ENCODE results near the gene MORN5. TPM values are rescaled to one million over a fixed set of nuclear protein-coding genes. Genes with fewer than 3 reads are reported as not detected.

The MORN5 gene
- total RNA-seq (2014; rRNA removed; shearing (Covaris generic)) (not detected in 2 replicates), polyA plus RNA-seq (2016; fragmentation: Nextera tagmentation; extraction: Ambion mirVana) (not detected in 2 replicates)

DNA sequence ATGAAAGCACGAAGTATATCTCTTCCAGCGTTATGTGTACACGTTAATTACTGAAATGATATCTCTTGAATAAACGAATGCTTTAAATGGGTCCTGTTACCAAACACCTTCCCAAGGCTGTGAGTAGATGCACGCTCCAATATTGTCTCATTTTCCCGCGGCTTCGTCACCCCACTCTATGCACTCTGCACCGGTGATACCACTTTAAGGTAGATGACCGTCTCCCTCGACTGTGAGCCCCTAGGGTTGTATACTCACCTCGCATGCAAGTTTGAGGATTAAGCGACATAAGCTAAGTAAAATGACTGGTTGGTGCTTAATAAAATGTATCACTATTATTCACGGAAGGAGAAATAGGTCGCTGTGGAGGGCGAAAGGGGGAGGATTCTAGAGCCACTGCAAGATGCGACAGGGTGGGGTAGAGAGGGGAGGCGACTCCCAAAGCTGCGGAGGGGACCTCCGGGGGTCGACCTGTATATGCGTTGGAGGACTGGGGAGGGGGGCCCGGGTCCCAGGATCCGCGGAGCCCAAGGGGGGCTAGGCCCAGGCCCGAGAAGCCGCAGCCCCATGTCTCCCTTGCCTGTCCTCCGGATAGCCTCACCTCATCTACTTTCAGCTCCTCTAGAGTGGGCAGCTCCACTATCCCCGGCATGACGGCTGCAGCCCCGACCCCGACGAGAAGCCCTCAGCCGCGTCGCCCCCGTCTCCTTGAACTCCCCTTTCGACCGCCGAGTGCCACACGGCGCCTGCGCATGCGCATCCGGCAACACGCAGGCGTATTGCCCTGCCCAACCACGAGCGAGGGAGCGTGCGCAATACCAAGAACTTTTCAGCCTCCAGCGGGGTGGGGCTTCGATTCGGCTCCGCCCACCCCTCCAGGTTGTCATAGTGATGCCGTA is at the start of gene MORN5, which contains the start of gene NDUFA8:
MORN5 (plus strand) TSS at position 883 of the 899 bp plus-strand sequence. CDS start 65 bp downstream, outside the sequence.
NDUFA8 (minus strand) TSS at position 754 of the 899 bp plus-strand sequence; CDS start at position 652, 102 bp downstream.
- Histone ChIP-seq H3K4me2 (ENCODE audit: unreplicated experiment) (peak within 1 kb of the TSS; percentile 83), H3F3A (ENCODE audit: insufficient read depth) (no peaks in the 10 kb centered on the region), H3K9me2 (ENCODE audit: insufficient read depth) (no peaks in the 10 kb centered on the region), H3K27ac (peak within 1 kb of the TSS; percentile 22), H2AFZ (peak within 1 kb of the TSS; percentile 93), H3K9me3 (ENCODE audit: low read depth) (peaks cover 4% of the 10 kb centered on the region), H3K79me2 (ENCODE audit: insufficient read depth) (peaks cover 53% of the 10 kb centered on the region), H3K4me3 (peak within 1 kb of the TSS; percentile 98), H3K9ac (peak within 1 kb of the TSS; percentile 94), H4K20me1 (ENCODE audit: insufficient read depth) (no peaks in the 10 kb centered on the region), H3K27me3 (replicated peaks; ENCODE audit: insufficient read depth) (0 out of 2 replicates have a peak, but pooled peaks cover under 1% of the 10 kb centered on the region), H3K36me3 (ENCODE audit: low read depth) (no peaks in the 10 kb centered on the region), H3K4me1 (ENCODE audit: insufficient read depth) (peaks cover 3% of the 10 kb centered on the region; the same call in 1 of the 2 replicates)
- peak; percentile 99 for DNase-seq
- TF ChIP-seq EZH2phosphoT487 (IDR thresholded peaks at IDR 0.05; ENCODE audit: insufficient read depth, low read depth): no peak
- no peak for TF ChIP-seq EZH2 (IDR thresholded peaks at IDR 0.05; ENCODE audit: insufficient read depth, poor library complexity, severe bottlenecking)
- in situ Hi-C loops (cut with MboI): no loop called here
- WGBS, 2 experiments (ENCODE audit: low coverage in 1 of 2, low lambda C conversion rate in 2 of 2, missing lambda C conversion rate in 2 of 2): 1 to 2% methylated on average over 51 to 56 of the region's 56 CpGs

DNA sequence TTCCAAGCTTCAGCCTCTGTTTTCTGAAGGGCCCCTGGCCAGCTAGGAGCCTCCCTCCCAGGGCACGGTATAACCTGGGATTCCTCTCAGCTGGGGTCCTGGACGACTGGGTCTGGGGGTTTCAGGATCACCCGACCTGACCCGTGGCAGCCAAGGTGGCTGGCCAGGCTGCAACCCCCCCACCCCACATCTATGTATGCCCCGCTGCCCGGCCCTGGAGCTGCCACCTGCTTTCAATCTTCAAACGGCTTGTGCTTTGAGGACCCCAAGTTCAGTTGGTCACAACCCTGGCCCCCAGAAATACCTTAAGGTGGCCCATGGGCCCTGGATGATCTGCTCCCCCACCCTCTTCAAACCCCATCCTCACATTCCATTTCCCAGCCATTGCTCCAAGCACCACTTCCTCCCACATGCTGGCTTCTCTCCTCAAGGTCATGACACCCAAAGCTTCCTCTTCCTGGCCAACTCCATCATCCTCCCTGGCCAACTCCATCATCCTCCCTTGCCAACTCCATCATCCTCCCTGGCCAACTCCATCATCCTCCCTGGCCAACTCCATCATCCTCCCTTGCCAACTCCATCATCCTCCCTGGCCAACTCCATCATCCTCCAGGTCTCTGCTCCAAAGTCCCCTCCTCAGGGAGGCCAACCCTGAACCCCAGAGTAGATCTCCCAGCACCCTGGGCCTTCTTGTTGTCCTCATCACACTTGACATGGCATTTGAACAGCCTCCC is 49.4 kb upstream of the MORN5 start:
- no peak for DNase-seq
- H3K79me2 ChIP-seq (ENCODE audit: insufficient read depth): no peaks in the 10 kb centered on the region
- H3K27me3 ChIP-seq (replicated peaks; ENCODE audit: insufficient read depth): peaks cover 19% of the 10 kb centered on the region
- H4K20me1 ChIP-seq (ENCODE audit: insufficient read depth): no peaks in the 10 kb centered on the region
- in situ Hi-C loops (cut with MboI): no loop called here
- 59 to 65% methylated on average over 7 of the region's 7 CpGs for WGBS, 2 experiments (ENCODE audit: low coverage in 1 of 2, low lambda C conversion rate in 2 of 2, missing lambda C conversion rate in 2 of 2)
- TF ChIP-seq EZH2 (IDR thresholded peaks at IDR 0.05; ENCODE audit: insufficient read depth, poor library complexity, severe bottlenecking) (no peak), EZH2phosphoT487 (IDR thresholded peaks at IDR 0.05; ENCODE audit: insufficient read depth, low read depth) (no peak)
- H3F3A ChIP-seq (ENCODE audit: insufficient read depth): no peaks in the 10 kb centered on the region
- H3K4me3 ChIP-seq: no peak overlapping the region
- H3K27ac ChIP-seq: no peak overlapping the region
- H3K9ac ChIP-seq: no peak overlapping the region
- no peaks in the 10 kb centered on the region for H3K9me2 ChIP-seq (ENCODE audit: insufficient read depth)
- H3K4me2 ChIP-seq (ENCODE audit: unreplicated experiment): no peak overlapping the region
- no peaks in the 10 kb centered on the region for H3K4me1 ChIP-seq (ENCODE audit: insufficient read depth)
- no peaks in the 10 kb centered on the region for H3K9me3 ChIP-seq (ENCODE audit: low read depth)
- H3K36me3 ChIP-seq (ENCODE audit: low read depth): no peaks in the 10 kb centered on the region
- no peak overlapping the region for H2AFZ ChIP-seq

DNA sequence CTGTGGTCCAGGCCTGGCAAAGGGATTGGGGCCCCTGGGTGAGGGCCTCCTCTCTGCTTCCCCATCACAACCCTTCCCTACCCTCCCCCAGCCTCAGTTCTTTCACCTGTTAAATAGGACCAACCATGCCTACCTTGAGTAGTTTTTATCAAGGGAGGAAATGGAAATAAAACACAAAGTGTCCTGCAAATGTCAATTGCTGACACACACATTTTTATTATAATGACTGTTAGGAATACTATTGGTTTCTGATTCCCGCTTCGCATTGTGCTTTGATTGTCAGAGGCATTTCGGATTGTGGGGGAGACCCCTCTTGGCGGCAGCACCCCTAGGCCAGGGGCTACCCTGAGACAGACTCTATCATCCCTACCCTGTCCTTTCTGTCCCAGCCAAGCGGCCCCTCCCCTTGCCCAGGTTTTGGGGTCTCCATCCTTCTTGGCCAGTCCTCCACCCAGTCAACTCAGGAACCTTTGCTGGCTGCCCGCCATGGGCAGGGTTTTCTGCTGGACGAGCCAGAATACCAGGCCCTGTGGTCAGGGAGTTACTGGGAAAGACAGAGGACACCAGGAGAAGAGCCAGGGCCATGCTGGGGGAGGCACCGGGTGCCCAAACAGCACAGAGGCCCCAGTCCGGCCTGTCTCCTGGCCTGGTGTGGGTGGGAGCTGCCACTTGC is 48.2 kb upstream of the MORN5 start:
- in situ Hi-C loops (cut with MboI): no loop called here
- WGBS, 2 experiments (ENCODE audit: low coverage in 1 of 2, low lambda C conversion rate in 2 of 2, missing lambda C conversion rate in 2 of 2): 73 to 79% methylated on average over 8 to 9 of the region's 9 CpGs
- Histone ChIP-seq H3K36me3 (ENCODE audit: low read depth) (no peaks in the 10 kb centered on the region), H3K27me3 (replicated peaks; ENCODE audit: insufficient read depth) (peaks cover 19% of the 10 kb centered on the region), H3K79me2 (ENCODE audit: insufficient read depth) (no peaks in the 10 kb centered on the region), H3K9ac (no peak overlapping the region), H3K4me3 (no peak overlapping the region), H3K4me1 (ENCODE audit: insufficient read depth) (no peaks in the 10 kb centered on the region), H3K9me2 (ENCODE audit: insufficient read depth) (no peaks in the 10 kb centered on the region), H4K20me1 (ENCODE audit: insufficient read depth) (no peaks in the 10 kb centered on the region), H3K27ac (no peak overlapping the region), H3K4me2 (ENCODE audit: unreplicated experiment) (no peak overlapping the region), H3K9me3 (ENCODE audit: low read depth) (no peaks in the 10 kb centered on the region), H3F3A (ENCODE audit: insufficient read depth) (no peaks in the 10 kb centered on the region), H2AFZ (no peak overlapping the region)
- TF ChIP-seq EZH2 (IDR thresholded peaks at IDR 0.05; ENCODE audit: insufficient read depth, poor library complexity, severe bottlenecking): no peak
- TF ChIP-seq EZH2phosphoT487 (IDR thresholded peaks at IDR 0.05; ENCODE audit: insufficient read depth, low read depth): no peak
- no peak for DNase-seq

DNA sequence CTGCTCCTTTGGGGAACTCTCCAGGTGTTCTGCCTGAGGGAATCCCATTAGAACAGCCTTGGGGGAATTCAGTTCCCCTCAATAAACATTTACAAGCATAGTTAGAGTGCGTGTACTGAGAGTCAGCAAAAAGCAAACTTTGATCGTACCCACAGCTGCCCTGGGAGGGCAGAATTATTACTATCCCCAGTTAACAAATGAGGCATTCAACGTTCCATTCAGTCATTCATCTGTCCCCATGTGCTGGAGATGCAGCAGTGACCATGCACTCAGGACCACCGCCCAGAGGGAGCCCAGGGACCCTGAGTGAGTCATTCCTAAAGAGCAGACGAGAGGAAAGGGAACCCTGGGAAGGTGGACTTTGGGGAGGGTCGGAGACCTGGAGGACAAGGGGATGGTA is 47.5 kb upstream of the MORN5 start:
- 64 to 71% methylated on average over 6 of the region's 6 CpGs for WGBS, 2 experiments (ENCODE audit: low coverage in 1 of 2, low lambda C conversion rate in 2 of 2, missing lambda C conversion rate in 2 of 2)

More for the DNA sequence above, 47.5 kb upstream of the MORN5 start:
- no peak overlapping the region for H3K9ac ChIP-seq
- no peaks in the 10 kb centered on the region for H3F3A ChIP-seq (ENCODE audit: insufficient read depth)
- no peaks in the 10 kb centered on the region for H3K79me2 ChIP-seq (ENCODE audit: insufficient read depth)
- H2AFZ ChIP-seq: no peak overlapping the region
- no peaks in the 10 kb centered on the region for H3K36me3 ChIP-seq (ENCODE audit: low read depth)
- H3K9me3 ChIP-seq (ENCODE audit: low read depth): no peaks in the 10 kb centered on the region
- H3K4me1 ChIP-seq (ENCODE audit: insufficient read depth): no peaks in the 10 kb centered on the region
- H3K9me2 ChIP-seq (ENCODE audit: insufficient read depth): no peaks in the 10 kb centered on the region
- peaks cover 19% of the 10 kb centered on the region for H3K27me3 ChIP-seq (replicated peaks; ENCODE audit: insufficient read depth)
- no peaks in the 10 kb centered on the region for H4K20me1 ChIP-seq (ENCODE audit: insufficient read depth)
- in situ Hi-C loops (cut with MboI): no loop called here
- no peak for TF ChIP-seq EZH2phosphoT487 (IDR thresholded peaks at IDR 0.05; ENCODE audit: insufficient read depth, low read depth)
- TF ChIP-seq EZH2 (IDR thresholded peaks at IDR 0.05; ENCODE audit: insufficient read depth, poor library complexity, severe bottlenecking): no peak
- no peak overlapping the region for H3K4me3 ChIP-seq
- DNase-seq: no peak
- no peak overlapping the region for H3K27ac ChIP-seq
- H3K4me2 ChIP-seq (ENCODE audit: unreplicated experiment): no peak overlapping the region

Measured in GM23248 (cell line).